ENCODE data around the gene CLIC1.
A peak's percentile ranks its signal among the peaks of the same experiment; 100 is the strongest.

Gene CLIC1

GRCh38 chr6:31760790-31761189, 24.5 kb upstream of the CLIC1 start:
- in situ Hi-C loops (cut with HindIII; ENCODE audit: low pct_ligation_motif_present, low sequenced_read_pairs) = no loop called here
- TF ChIP-seq, protein P1, sequence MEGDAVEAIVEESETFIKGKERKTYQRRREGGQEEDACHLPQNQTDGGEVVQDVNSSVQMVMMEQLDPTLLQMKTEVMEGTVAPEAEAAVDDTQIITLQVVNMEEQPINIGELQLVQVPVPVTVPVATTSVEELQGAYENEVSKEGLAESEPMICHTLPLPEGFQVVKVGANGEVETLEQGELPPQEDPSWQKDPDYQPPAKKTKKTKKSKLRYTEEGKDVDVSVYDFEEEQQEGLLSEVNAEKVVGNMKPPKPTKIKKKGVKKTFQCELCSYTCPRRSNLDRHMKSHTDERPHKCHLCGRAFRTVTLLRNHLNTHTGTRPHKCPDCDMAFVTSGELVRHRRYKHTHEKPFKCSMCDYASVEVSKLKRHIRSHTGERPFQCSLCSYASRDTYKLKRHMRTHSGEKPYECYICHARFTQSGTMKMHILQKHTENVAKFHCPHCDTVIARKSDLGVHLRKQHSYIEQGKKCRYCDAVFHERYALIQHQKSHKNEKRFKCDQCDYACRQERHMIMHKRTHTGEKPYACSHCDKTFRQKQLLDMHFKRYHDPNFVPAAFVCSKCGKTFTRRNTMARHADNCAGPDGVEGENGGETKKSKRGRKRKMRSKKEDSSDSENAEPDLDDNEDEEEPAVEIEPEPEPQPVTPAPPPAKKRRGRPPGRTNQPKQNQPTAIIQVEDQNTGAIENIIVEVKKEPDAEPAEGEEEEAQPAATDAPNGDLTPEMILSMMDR (IDR thresholded peaks at IDR 0.05; ENCODE audit: low read depth, low read length, missing control alignments) = no peak
- no peak for DNase-seq
- no peaks in the 10 kb centered on the region for H3K36me3 ChIP-seq (replicated peaks)
- no peak overlapping the region for H3K4me3 ChIP-seq (ENCODE audit: low read depth, low read length)
- H3K27me3 ChIP-seq (replicated peaks) = no peaks in the 10 kb centered on the region
- H3K27ac ChIP-seq = no peak overlapping the region

DNA sequence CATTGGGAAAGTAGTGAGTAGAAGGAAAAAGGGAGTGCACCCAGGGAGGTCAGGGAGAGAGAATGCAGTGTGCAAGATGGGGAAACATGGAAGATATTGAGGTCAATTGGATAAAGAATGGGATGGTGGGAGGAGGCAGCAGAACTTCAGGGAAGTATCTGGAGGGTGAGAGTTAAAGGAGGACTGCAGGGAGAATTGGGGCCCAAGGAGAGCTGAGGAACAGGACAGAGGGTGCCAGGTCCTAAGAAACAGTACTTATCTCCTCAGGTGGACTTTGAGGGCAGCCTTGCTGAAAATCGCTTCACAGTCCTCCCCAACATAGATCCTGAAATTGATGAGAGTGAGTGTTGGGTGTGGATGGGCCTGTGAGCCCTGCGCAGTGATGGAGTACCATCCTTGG, 22.0 kb upstream of the CLIC1 start:
- no peak overlapping the region for H3K4me3 ChIP-seq (ENCODE audit: low read depth, low read length)
- TF ChIP-seq, protein P1 (IDR thresholded peaks at IDR 0.05; ENCODE audit: low read depth, low read length, missing control alignments) = no peak

GRCh38 chr6:31752739-31753319, 16.5 kb upstream of the CLIC1 start:
- Histone ChIP-seq H3K4me3 (ENCODE audit: low read depth, low read length) (no peak overlapping the region), H3K27ac (peak overlapping the region; percentile 77), H3K36me3 (replicated peaks) (no peaks in the 10 kb centered on the region), H3K27me3 (replicated peaks) (no peaks in the 10 kb centered on the region)
- peak; percentile 85 for DNase-seq
- TF ChIP-seq, protein P1 (IDR thresholded peaks at IDR 0.05; ENCODE audit: low read depth, low read length, missing control alignments) = no peak
- in situ Hi-C loops (cut with HindIII; ENCODE audit: low pct_ligation_motif_present, low sequenced_read_pairs) = no loop called here

More for the DNA sequence above, 22.0 kb upstream of the CLIC1 start:
- Histone ChIP-seq H3K27me3 (replicated peaks) (no peaks in the 10 kb centered on the region), H3K27ac (no peak overlapping the region), H3K36me3 (replicated peaks) (no peaks in the 10 kb centered on the region)
- DNase-seq = no peak
- in situ Hi-C loops (cut with HindIII; ENCODE audit: low pct_ligation_motif_present, low sequenced_read_pairs) = no loop called here

DNA sequence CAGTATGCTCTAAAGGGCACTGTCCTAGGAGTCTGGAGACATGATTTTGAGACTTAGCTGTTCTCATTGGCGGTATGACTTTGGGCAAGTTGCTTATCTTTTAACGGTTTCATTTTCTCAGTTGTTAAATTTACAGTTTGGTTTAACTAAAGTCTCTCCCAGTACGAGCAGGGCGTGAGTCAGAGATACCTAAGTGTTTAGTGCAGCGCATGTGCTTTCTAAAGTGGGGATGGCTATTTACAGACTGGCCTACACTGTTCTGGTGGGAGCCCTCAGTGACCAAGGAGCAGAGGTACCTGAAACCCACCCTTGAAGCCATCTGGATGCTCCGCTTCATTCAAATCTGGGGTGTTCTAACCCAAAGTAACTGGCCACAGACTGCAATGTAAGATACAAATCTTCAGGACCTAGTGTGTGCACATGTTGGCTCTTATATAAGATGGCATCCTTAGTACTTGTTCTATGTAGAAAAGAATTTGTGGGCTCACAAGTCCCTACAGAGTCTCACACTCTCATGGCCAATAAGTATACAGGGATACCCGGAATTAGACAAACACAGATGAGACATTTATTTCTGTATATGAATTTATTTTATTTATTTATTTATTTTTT, 14.2 kb upstream of the CLIC1 start:
- H3K4me3 ChIP-seq (ENCODE audit: low read depth, low read length) = no peak overlapping the region
- in situ Hi-C loops (cut with HindIII; ENCODE audit: low pct_ligation_motif_present, low sequenced_read_pairs) = no loop called here
- no peak overlapping the region for H3K27ac ChIP-seq
- no peak for DNase-seq
- no peaks in the 10 kb centered on the region for H3K27me3 ChIP-seq (replicated peaks)
- H3K36me3 ChIP-seq (replicated peaks) = no peaks in the 10 kb centered on the region
- TF ChIP-seq, protein P1 (IDR thresholded peaks at IDR 0.05; ENCODE audit: low read depth, low read length, missing control alignments) = no peak

GRCh38 chr6:31749301-31750036, 13.1 kb upstream of the CLIC1 start:
- no peak overlapping the region for H3K4me3 ChIP-seq (ENCODE audit: low read depth, low read length)
- TF ChIP-seq, protein P1 (IDR thresholded peaks at IDR 0.05; ENCODE audit: low read depth, low read length, missing control alignments) = no peak
- no peak for DNase-seq
- in situ Hi-C loops (cut with HindIII; ENCODE audit: low pct_ligation_motif_present, low sequenced_read_pairs) = no loop called here
- no peaks in the 10 kb centered on the region for H3K36me3 ChIP-seq (replicated peaks)
- no peaks in the 10 kb centered on the region for H3K27me3 ChIP-seq (replicated peaks)
- no peak overlapping the region for H3K27ac ChIP-seq

Measured in brain microvascular endothelial cell (primary cell).